IPS-20b (cell line): ENCODE measurements around the gene MYO10.
"Not testable (repeated sequence)": the region's sequence is repeated elsewhere in the genome, so short reads cannot be mapped to it uniquely, and the experiment has no call there.

Experiments
- H3K27ac ChIP-seq: one replicate; pipeline ENCODE4 v1.5.1; 2013; ENCODE audit warnings: low read length
- H3K27me3 ChIP-seq: 2 replicates; pipeline ENCODE4 v1.6.1; 2013; ENCODE audit warnings: mild to moderate bottlenecking, low read length, inconsistent platforms; ENCODE audit not compliant: insufficient read depth
- H3K36me3 ChIP-seq: 2 replicates; pipeline ENCODE4 v1.6.1; 2013; ENCODE audit warnings: low read depth, mild to moderate bottlenecking, inconsistent platforms, low read length, moderate library complexity; ENCODE audit not compliant: insufficient read depth
- H3K4me1 ChIP-seq: 2 replicates; pipeline ENCODE4 v1.6.1; 2013; ENCODE audit warnings: mild to moderate bottlenecking, control low read depth, inconsistent platforms, low read length, moderate library complexity; ENCODE audit not compliant: insufficient read depth
- H3K4me3 ChIP-seq: 2 replicates; pipeline ENCODE4 v1.5.1; 2013; ENCODE audit warnings: mild to moderate bottlenecking, low read length, inconsistent platforms
- H3K9ac ChIP-seq: 2 replicates; pipeline ENCODE4 v1.6.1; 2013; ENCODE audit warnings: low read depth, mild to moderate bottlenecking, inconsistent platforms, low read length, moderate library complexity
- H3K9me3 ChIP-seq: 2 replicates; pipeline ENCODE4 v1.6.1; 2013; ENCODE audit warnings: mild to moderate bottlenecking, low read depth, low read length, inconsistent platforms; ENCODE audit not compliant: insufficient read depth

MYO10 gene

DNA sequence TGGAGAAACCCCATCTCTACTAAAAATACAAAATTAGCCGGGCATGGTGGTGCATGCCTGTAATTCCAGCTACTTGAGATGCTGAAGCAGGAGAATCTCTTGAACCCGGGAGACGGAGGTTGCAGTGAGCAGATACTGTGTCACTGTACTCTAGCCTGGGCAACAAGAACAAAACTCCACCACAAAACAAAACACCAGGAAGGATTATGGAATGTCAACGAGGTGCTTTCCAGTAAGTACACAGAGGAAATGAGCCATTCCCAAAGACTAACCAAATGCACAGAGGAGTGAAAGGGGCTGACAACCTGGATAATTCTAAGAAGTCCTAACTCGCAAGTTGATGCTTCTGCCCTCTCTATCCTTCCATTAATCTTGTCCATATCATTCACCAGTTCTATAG, 193.2 kb downstream of the MYO10 start:
- Histone ChIP-seq H3K4me1 (peaks cover 14% of the 10 kb centered on the region; the same call in 1 of the 2 replicates), H3K27ac (peak overlapping the region; percentile 91), H3K4me3 (no peak overlapping the region), H3K9me3 (no peaks in the 10 kb centered on the region), H3K36me3 (no peaks in the 10 kb centered on the region; the same call in 1 of the 2 replicates), H3K9ac (peak overlapping the region; percentile 92; the same call in 1 of the 2 replicates), H3K27me3 (no peaks in the 10 kb centered on the region)

- Histone ChIP-seq H3K4me3 (peak overlapping the region; percentile 80), H3K9ac (peak overlapping the region; percentile 92), H3K27me3 (no peaks in the 10 kb centered on the region), H3K9me3 (no peaks in the 10 kb centered on the region), H3K4me1 (peaks cover 23% of the 10 kb centered on the region; the same call in 1 of the 2 replicates), H3K36me3 (no peaks in the 10 kb centered on the region), H3K27ac (peak overlapping the region; percentile 91)
Measured at GRCh38 chr5:16740811-16741392, 195.2 kb downstream of the MYO10 start.

- Histone ChIP-seq H3K36me3 (no peaks in the 10 kb centered on the region), H3K9me3 (no peaks in the 10 kb centered on the region), H3K4me3 (peak overlapping the region; percentile 80), H3K9ac (peak overlapping the region; percentile 92), H3K27ac (peak overlapping the region; percentile 91), H3K4me1 (peaks cover 29% of the 10 kb centered on the region), H3K27me3 (no peaks in the 10 kb centered on the region)
Measured at GRCh38 chr5:16740066-16740810, 195.8 kb downstream of the MYO10 start.

DNA sequence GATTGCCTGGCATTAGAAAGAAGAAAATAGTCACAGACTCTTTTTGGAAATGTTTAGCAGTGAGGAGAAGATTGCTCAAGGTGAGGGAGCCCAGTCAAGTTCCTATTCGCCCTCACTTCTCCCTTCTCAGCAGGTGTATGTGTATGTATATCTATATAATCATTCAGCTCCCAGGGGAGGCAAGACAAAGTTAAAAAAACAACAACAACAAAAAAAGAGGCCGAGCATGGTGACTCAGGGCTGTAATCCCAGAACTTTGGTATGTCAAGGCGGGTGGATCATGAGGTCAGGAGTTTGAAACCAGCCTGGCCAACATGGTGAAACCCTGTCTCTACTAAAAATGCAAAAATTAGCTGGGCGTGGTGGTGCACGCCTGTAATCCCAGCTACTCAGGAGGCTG, 197.7 kb downstream of the MYO10 start:
- H3K4me3 ChIP-seq, result peak overlapping the region; percentile 81
- peaks cover 41% of the 10 kb centered on the region for H3K4me1 ChIP-seq
- peak overlapping the region; percentile 80; the same call in 1 of the 2 replicates for H3K9ac ChIP-seq
- H3K9me3 ChIP-seq, H3K27ac ChIP-seq, H3K27me3 ChIP-seq, H3K36me3 ChIP-seq: not testable (repeated sequence)

GRCh38 chr5:16737620-16738364, 198.3 kb downstream of the MYO10 start:
- Histone ChIP-seq H3K9me3 (no peaks in the 10 kb centered on the region), H3K27ac (peak overlapping the region; percentile 56), H3K4me3 (peak overlapping the region; percentile 81), H3K27me3 (no peaks in the 10 kb centered on the region), H3K36me3 (peaks cover 14% of the 10 kb centered on the region), H3K4me1 (peaks cover 38% of the 10 kb centered on the region), H3K9ac (peak overlapping the region; percentile 80)

DNA sequence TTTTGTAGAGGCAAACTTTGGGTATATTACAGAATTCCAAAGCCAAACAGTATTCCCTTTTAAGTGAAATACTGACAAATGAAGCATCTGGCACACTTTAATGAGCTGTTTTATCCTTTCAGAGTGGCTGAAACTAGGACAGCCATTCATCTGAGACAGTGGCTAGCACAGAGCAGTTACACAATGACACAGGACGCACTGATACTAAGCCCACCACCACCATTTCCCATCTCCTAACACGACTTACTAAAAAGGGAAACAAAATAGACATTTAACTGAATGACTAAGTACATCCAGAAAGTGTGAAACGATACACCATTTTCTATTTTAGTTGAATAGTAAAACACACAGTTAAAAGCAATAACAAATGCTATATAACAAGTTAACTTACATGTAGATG, 198.9 kb downstream of the MYO10 start:
- peaks cover 35% of the 10 kb centered on the region for H3K4me1 ChIP-seq

DNA sequence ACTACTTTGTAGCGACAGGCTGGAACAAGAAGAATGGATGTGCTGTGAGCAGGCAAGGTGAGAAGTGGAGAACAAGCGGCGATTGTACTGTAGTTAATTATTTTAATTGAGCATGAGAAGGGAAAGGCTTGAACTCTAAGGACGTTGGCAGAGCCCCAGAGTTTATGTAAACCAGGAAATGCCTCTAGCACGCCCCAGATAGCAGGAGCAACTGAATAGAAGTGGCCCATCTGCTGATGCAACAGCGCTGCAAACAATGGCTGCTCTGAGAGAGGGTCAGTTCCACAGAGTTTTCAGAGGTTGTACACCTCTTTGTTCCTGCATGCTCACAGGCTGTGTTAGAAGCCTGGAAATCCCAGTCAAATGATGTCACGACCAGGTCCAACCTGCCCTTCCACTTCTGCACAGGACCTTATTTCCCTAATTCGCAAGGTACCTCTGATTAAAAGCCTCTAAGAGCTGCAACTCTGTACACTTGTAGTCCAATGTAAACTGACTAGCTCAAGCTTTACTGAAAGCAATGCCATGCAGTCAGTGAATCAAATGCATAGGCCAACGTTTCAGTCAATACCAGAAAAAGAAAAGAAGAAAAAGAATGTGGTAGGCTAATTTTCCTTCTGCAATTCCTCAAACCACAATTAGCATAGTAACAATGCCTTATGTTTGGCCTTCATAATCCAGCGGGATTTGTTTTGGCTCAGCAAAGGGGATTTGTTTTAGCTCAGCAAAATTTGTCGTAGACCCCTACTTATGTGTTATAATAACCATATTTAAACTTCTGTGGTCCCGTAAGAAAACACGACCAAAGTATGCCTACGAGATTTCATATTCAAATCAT, 199.7 kb downstream of the MYO10 start:
- peaks cover 27% of the 10 kb centered on the region for H3K36me3 ChIP-seq
- peak overlapping the region; percentile 80 for H3K27ac ChIP-seq
- H3K4me3 ChIP-seq, result peak overlapping the region; percentile 81
- H3K9me3 ChIP-seq, result no peaks in the 10 kb centered on the region
- peak overlapping the region; percentile 80 for H3K9ac ChIP-seq
- peaks cover 36% of the 10 kb centered on the region for H3K4me1 ChIP-seq
- H3K27me3 ChIP-seq, result no peaks in the 10 kb centered on the region

More for the DNA sequence above, 198.9 kb downstream of the MYO10 start:
- Histone ChIP-seq H3K4me3 (peak overlapping the region; percentile 81), H3K36me3 (peaks cover 19% of the 10 kb centered on the region), H3K9ac (peak overlapping the region; percentile 80), H3K27me3 (no peaks in the 10 kb centered on the region), H3K9me3 (no peaks in the 10 kb centered on the region), H3K27ac (peak overlapping the region; percentile 23)

GRCh38 chr5:16735101-16736060, 200.7 kb downstream of the MYO10 start:
- Histone ChIP-seq H3K27ac (peak overlapping the region; percentile 80), H3K4me3 (peak overlapping the region; percentile 81), H3K27me3 (no peaks in the 10 kb centered on the region), H3K36me3 (peaks cover 34% of the 10 kb centered on the region), H3K9me3 (no peaks in the 10 kb centered on the region), H3K4me1 (peaks cover 36% of the 10 kb centered on the region), H3K9ac (peak overlapping the region; percentile 80)

- Histone ChIP-seq H3K9ac (no peak overlapping the region), H3K36me3 (peaks cover 38% of the 10 kb centered on the region), H3K9me3 (no peaks in the 10 kb centered on the region), H3K4me1 (peaks cover 34% of the 10 kb centered on the region), H3K4me3 (no peak overlapping the region), H3K27ac (no peak overlapping the region), H3K27me3 (no peaks in the 10 kb centered on the region)
Measured at GRCh38 chr5:16733331-16734006, 202.6 kb downstream of the MYO10 start.

- no peak overlapping the region for H3K9ac ChIP-seq
- H3K9me3 ChIP-seq, result no peaks in the 10 kb centered on the region
- no peaks in the 10 kb centered on the region for H3K27me3 ChIP-seq
- no peak overlapping the region for H3K4me3 ChIP-seq
- peaks cover 41% of the 10 kb centered on the region for H3K4me1 ChIP-seq
- no peak overlapping the region for H3K27ac ChIP-seq
- peaks cover 38% of the 10 kb centered on the region for H3K36me3 ChIP-seq
Measured at GRCh38 chr5:16732356-16732755, 203.7 kb downstream of the MYO10 start.
